GM21786 (cell line): ENCODE data around the gene COASY.
"Not testable (repeated sequence)": the region's sequence is repeated elsewhere in the genome, so short reads cannot be mapped to it uniquely, and the experiment has no call there.

ENCODE experiments used
- ATAC-seq: cut with Tn5 transposase; IDR thresholded peaks from one replicate; pipeline ENCODE4 v1.9.1; 2021; ENCODE audit not compliant: unreplicated experiment

COASY gene

DNA sequence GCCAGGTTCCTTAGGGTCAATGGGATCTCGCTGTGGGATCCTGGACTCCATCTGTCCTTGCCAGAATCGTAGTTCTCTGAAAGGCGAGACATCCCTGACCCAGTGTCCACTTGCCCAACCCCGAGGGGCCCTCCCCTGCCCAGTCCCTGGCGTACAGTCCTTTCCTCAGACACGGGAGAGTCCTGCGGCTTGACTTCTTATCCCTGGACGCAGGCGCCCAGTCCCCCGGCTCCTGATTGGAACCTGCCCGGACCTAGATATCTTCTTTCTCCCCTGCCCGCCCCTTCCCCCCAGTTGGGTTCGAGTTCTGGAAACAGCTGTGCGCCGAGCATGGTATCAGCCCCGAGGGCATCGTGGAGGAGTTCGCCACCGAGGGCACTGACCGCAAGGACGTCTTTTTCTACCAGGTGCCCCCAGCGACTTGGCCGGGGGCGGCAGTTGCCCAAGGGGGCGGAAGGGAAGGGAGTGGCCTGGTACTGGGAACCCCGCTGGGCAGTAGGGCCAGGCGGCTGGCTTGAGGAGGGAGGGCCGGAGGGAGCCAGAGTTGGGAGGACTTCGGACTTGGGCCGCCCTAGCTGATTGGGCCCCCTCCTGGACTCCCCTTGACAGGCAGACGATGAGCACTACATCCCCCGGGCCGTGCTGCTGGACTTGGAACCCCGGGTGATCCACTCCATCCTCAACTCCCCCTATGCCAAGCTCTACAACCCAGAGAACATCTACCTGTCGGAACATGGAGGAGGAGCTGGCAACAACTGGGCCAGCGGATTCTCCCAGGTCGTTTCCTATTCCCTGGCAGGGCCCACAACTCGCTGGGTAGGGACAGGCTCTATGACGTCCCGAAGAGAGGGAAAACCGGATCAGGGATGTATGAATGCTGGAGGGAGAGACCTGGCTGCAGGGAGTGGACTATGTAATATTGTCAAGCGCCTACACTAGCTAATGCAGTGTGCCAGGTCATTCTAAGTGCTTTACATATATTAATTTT is 48.2 kb downstream of the COASY start:
- ATAC-seq: not testable (repeated sequence)

GRCh38 chr17:42612013-42612412 is 50.1 kb downstream of the COASY start:
- ATAC-seq: no peak

- ATAC-seq: no peak
These were observed 51.8 kb downstream of the COASY start for GRCh38 chr17:42613699-42614295.
